Tibial nerve (tissue), 4 donors: ENCODE measurements around the gene TANC2. TPM values are rescaled to one million over a fixed set of nuclear protein-coding genes. Genes with fewer than 3 reads are reported as not detected.
A peak's percentile ranks its signal among the peaks of the same experiment; 100 is the strongest.

Source experiments
- DNase-seq, 2 donors: peaks; one replicate each; pipeline ENCODE4 v3.0.0-alpha.2; 2019; ENCODE audit warnings: low spot score in 2 of 2
- H3K27ac ChIP-seq, 4 donors: fragments of 200-600 bp; sonication (generic) in 3 of 4; one replicate each; pipeline ENCODE4 v1.5.1; 2017 to 2019; ENCODE audit warnings: mild to moderate bottlenecking in 1 of 4
- H3K27me3 ChIP-seq, 2 donors: fragments of 200-600 bp; sonication (generic) in 1 of 2; one replicate each; pipeline versions ENCODE4 v1.5.1 to v1.6.0; 2017 to 2019
- H3K36me3 ChIP-seq, 3 donors: fragments of 200-600 bp; sonication (generic); one replicate each; pipeline ENCODE4 v1.5.1; 2018 to 2019
- H3K4me1 ChIP-seq, 4 donors: fragments of 200-600 bp; sonication (generic) in 3 of 4; one replicate each; pipeline ENCODE4 v1.5.1; 2017 to 2019
- H3K4me3 ChIP-seq, 4 donors: fragments of 200-600 bp; sonication (generic) in 3 of 4; one replicate each; pipeline ENCODE4 v1.5.1; 2017 to 2019; ENCODE audit warnings: mild to moderate bottlenecking in 1 of 4, moderate library complexity in 1 of 4
- H3K9me3 ChIP-seq, 4 donors: fragments of 200-600 bp; sonication (generic) in 3 of 4; one replicate each; pipeline ENCODE4 v1.5.1; 2017 to 2019
- EP300 ChIP-seq, 2 donors: sonication (generic); formaldehyde crosslinking; IDR thresholded peaks; one replicate each; pipeline ENCODE4 v1.6.1; 2017; ENCODE audit warnings: antibody characterized with exemption in 2 of 2, mild to moderate bottlenecking in 1 of 2
- POLR2A ChIP-seq, 2 donors: fragments of 450-650 bp; IDR thresholded peaks; one replicate each; pipeline ENCODE4 v1.6.1; 2017; ENCODE audit warnings: antibody characterized with exemption in 2 of 2, mild to moderate bottlenecking in 2 of 2, moderate library complexity in 2 of 2
- WGBS, 2 donors: methylation state at CpG; one replicate each; pipeline ENCODE4 v1.1.5; 2018; 5-methylcytosine and 5-hydroxymethylcytosine counted together
- total RNA-seq, 4 donors: library from RNA; depleted of rRNA; stranded (reverse); fragments of >200 nt; gene quantifications; one replicate each; pipeline ENCODE4 v1.1.0, GENCODE V29; 2016
- TF ChIP-seq, protein P1 (sequence below), 5 experiments: fragments of 200-600 bp in 3 of 5; fragments of 450-650 bp in 2 of 5; sonication (generic) in 3 of 5; IDR thresholded peaks; one replicate each; pipeline ENCODE4 v1.5.1; 2016 to 2019; ENCODE audit warnings: antibody characterized with exemption in 5 of 5, mild to moderate bottlenecking in 3 of 5, moderate library complexity in 2 of 5

TANC2 gene
- total RNA-seq, 4 donors from 2014 or later: 36.1 to 46.8 (median 45.5) TPM

DNA sequence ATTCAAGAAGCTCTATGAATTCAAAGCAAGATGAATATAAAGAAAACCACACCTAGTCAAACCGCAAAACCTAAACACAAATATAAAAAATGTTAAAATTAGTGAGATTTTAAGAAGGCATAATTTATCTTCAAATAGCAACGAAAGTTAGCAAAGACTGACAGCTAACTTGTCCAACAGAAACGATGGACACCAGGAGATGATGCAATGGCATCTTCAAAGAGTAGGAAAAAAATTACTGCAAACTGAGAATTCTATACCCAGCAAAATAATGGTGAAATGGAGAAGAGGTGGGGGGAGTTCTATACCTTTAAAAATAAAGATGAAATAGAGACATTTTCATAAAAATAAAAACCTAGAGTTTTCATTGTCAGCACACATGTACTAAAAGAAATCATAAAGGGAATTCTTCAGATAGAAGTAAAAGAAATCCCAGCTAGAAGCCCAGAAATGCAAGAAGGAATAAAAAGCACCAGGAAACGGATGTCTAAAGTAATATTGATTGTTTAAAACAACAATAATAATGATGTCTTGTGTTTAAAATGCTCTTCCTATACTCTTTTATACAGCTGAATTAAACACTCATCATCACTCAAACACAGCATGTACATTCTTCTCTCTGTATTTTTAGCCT, 24.6 kb upstream of the TANC2 start:
- TF ChIP-seq, protein P1, sequence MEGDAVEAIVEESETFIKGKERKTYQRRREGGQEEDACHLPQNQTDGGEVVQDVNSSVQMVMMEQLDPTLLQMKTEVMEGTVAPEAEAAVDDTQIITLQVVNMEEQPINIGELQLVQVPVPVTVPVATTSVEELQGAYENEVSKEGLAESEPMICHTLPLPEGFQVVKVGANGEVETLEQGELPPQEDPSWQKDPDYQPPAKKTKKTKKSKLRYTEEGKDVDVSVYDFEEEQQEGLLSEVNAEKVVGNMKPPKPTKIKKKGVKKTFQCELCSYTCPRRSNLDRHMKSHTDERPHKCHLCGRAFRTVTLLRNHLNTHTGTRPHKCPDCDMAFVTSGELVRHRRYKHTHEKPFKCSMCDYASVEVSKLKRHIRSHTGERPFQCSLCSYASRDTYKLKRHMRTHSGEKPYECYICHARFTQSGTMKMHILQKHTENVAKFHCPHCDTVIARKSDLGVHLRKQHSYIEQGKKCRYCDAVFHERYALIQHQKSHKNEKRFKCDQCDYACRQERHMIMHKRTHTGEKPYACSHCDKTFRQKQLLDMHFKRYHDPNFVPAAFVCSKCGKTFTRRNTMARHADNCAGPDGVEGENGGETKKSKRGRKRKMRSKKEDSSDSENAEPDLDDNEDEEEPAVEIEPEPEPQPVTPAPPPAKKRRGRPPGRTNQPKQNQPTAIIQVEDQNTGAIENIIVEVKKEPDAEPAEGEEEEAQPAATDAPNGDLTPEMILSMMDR (IDR thresholded peaks at IDR 0.05): no peak
- TF ChIP-seq POLR2A (IDR thresholded peaks at IDR 0.05): no peak
- no peak for TF ChIP-seq EP300 (IDR thresholded peaks at IDR 0.05)
- no peaks in the 10 kb centered on the region for H3K36me3 ChIP-seq
- no peaks in the 10 kb centered on the region for H3K4me1 ChIP-seq
- whole genome bisulfite sequencing, 2 donors: 86 to 90% methylated on average over 4 of the region's 4 CpGs
- H3K9me3 ChIP-seq: peaks cover 0 to 20% (median 4%) of the 10 kb centered on the region in 4 donors
- DNase-seq: no peak
- H3K27me3 ChIP-seq: no peaks in the 10 kb centered on the region
- H3K27ac ChIP-seq: no peak overlapping the region
- H3K4me3 ChIP-seq: no peak overlapping the region

DNA sequence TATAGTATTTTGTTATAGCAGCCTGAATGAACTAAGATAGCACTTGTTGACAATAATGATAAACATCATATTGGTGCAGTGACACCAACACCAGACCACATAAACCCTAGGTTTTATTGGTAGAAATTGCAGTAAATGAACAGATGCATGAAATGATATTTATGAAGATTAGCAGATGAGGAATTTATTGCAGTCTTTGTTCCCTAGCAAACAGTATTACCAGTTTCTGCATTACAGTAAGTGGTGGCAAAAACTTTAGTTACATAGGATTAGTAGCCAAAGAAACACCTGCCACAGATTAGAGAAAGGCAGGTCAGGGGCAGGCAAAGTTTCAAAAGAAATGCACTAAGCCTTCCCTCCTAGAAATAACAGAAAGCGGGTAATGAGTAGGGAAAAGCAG, 17.7 kb upstream of the TANC2 start:
- WGBS, 2 donors: 85 to 87% methylated on average over 1 of the region's 1 CpG

DNA sequence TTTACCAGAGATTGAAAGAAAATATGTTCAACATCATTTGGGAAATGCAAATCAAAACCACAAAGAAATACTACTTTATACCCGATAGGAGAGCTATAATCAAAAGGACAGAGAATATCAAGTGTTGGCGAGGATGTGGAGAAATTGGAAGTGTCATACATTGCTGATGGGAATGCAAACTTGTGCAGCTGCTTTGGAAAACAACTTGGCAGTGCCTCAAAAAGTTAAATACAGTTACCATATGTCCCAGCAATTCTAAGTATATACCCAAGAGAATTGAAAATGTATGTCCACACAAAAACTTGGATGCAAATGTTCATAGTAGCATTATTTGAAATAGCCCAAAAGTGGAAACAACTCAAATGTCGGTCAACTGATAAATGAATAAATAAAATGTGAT, 17.0 kb upstream of the TANC2 start:
- no peaks in the 10 kb centered on the region for H3K27me3 ChIP-seq

More for the DNA sequence above, 17.7 kb upstream of the TANC2 start:
- Histone ChIP-seq H3K4me3 (no peak overlapping the region), H3K27ac (no peak overlapping the region), H3K4me1 (no peaks in the 10 kb centered on the region), H3K36me3 (no peaks in the 10 kb centered on the region), H3K9me3 (peaks cover 0 to 5% (median 0%) of the 10 kb centered on the region in 4 donors), H3K27me3 (no peaks in the 10 kb centered on the region)
- TF ChIP-seq POLR2A (IDR thresholded peaks at IDR 0.05) (no peak), EP300 (IDR thresholded peaks at IDR 0.05) (no peak)
- DNase-seq: no peak

DNA sequence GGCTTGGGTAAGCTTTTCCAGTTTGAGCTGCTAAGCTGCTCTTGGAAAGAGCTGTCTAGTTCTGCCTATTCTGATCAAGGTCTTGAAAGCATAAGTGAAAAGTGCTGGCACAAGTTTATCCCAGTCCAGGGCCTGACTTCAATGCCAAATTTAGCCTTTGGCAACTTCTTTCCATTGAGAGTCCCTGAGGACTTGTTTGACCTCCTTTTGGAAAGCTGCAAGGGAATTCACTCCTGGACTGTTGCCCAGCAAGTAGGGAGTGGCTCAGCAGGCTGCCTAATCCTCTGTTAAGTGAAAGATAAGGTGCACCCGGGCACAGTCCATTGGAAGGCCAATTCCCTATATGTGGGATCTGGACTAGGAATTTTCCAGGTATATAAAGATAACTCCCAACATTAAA, 16.0 kb upstream of the TANC2 start:
- TF ChIP-seq, protein P1 (IDR thresholded peaks at IDR 0.05): no peak
- peak in 1 of 2 donors; percentile 20 for TF ChIP-seq EP300 (IDR thresholded peaks at IDR 0.05)
- no peak for TF ChIP-seq POLR2A (IDR thresholded peaks at IDR 0.05)
- Histone ChIP-seq H3K9me3 (peaks cover 0 to 5% (median 0%) of the 10 kb centered on the region in 4 donors), H3K36me3 (no peaks in the 10 kb centered on the region), H3K27ac (no peak overlapping the region), H3K4me3 (no peak overlapping the region), H3K4me1 (no peaks in the 10 kb centered on the region), H3K27me3 (no peaks in the 10 kb centered on the region)
- DNase-seq: no peak
- WGBS, 2 donors: 30 to 57% methylated on average over 1 of the region's 1 CpG

More for the DNA sequence above, 17.0 kb upstream of the TANC2 start:
- Histone ChIP-seq H3K36me3 (no peaks in the 10 kb centered on the region), H3K27ac (no peak overlapping the region), H3K9me3 (peaks cover 0 to 5% (median 0%) of the 10 kb centered on the region in 4 donors), H3K4me1 (no peaks in the 10 kb centered on the region), H3K4me3 (no peak overlapping the region)
- no peak for DNase-seq
- WGBS, 2 donors: 60 to 83% methylated on average over 3 of the region's 3 CpGs
- no peak for TF ChIP-seq EP300 (IDR thresholded peaks at IDR 0.05)
- no peak for TF ChIP-seq POLR2A (IDR thresholded peaks at IDR 0.05)
- TF ChIP-seq, protein P1 (IDR thresholded peaks at IDR 0.05): no peak

DNA sequence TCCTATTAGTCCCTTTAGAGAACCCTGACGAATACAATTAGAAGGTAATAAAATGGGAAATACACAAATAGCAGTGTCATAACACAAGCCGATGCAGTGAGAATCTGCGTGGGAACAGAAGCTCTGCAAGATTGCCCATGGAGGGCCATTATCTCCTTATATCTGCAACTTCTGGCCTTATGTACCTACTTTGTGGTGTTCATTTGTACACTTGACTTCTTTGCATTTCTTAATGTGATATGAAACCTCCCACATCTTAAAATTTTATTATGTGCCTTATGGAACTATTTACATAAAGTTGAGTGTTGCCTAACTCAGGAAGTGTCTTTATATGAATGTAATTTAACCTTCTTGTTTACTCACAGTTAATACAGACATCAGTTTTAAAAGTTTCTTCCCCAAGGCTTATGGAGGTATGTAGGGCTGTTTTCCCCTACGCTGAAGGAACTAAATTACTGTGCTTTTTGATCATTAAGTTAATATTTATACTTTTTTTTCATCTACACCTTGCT, 10.1 kb upstream of the TANC2 start:
- Histone ChIP-seq H3K4me1 (no peaks in the 10 kb centered on the region), H3K27ac (no peak overlapping the region), H3K4me3 (no peak overlapping the region), H3K36me3 (no peaks in the 10 kb centered on the region), H3K9me3 (peaks cover 0 to under 1% (median 0%) of the 10 kb centered on the region in 4 donors), H3K27me3 (no peaks in the 10 kb centered on the region)
- WGBS, 2 donors: 67 to 72% methylated on average over 4 of the region's 4 CpGs
- TF ChIP-seq, protein P1 (IDR thresholded peaks at IDR 0.05): no peak
- TF ChIP-seq EP300 (IDR thresholded peaks at IDR 0.05) (no peak), POLR2A (IDR thresholded peaks at IDR 0.05) (no peak)
- DNase-seq: no peak
